ENCODE results near the gene FBXO28.

DNA sequence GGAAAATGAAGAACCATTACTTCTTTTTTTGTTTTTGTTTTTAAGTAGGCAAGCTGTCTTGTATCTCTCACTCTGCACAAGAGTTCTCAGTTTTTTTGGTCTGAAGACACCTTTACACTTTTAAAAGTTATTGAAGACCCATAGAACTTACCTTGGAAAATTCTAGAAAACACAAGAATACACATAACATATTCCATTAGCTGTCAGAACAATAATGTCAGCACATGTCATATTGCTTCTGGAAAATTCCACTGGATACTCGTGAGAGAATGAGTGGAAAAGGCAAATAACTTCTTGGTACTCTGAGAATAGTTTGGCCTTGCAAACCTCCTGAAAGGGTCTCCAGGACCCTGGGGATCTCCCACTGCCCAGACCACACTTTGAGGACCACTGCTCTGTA lies 4.8 kb downstream of the FBXO28 start:
- TF ChIP-seq, protein P1, sequence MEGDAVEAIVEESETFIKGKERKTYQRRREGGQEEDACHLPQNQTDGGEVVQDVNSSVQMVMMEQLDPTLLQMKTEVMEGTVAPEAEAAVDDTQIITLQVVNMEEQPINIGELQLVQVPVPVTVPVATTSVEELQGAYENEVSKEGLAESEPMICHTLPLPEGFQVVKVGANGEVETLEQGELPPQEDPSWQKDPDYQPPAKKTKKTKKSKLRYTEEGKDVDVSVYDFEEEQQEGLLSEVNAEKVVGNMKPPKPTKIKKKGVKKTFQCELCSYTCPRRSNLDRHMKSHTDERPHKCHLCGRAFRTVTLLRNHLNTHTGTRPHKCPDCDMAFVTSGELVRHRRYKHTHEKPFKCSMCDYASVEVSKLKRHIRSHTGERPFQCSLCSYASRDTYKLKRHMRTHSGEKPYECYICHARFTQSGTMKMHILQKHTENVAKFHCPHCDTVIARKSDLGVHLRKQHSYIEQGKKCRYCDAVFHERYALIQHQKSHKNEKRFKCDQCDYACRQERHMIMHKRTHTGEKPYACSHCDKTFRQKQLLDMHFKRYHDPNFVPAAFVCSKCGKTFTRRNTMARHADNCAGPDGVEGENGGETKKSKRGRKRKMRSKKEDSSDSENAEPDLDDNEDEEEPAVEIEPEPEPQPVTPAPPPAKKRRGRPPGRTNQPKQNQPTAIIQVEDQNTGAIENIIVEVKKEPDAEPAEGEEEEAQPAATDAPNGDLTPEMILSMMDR (IDR thresholded peaks at IDR 0.05), result no peak
- no peak for TF ChIP-seq POLR2A (IDR thresholded peaks at IDR 0.05)
